ENCODE data around the gene ABCB11.

ABCB11 gene

GRCh38 chr2:169027234-169027633 is 3.9 kb downstream of the ABCB11 start:
- no peak for TF ChIP-seq POLR2A (IDR thresholded peaks at IDR 0.05; ENCODE audit: low read depth, low read length)
- no peak for FAIRE-seq
- no peak for DNase-seq (ENCODE audit: insufficient read length, low spot score)

- TF ChIP-seq POLR2A (IDR thresholded peaks at IDR 0.05; ENCODE audit: low read depth, low read length): no peak
- FAIRE-seq (no peak), DNase-seq (ENCODE audit: insufficient read length, low spot score) (no peak)
These were observed 5.1 kb downstream of the ABCB11 start for GRCh38 chr2:169026056-169026455.

GRCh38 chr2:169023161-169023560 is 8.0 kb downstream of the ABCB11 start:
- FAIRE-seq (no peak), DNase-seq (ENCODE audit: insufficient read length, low spot score) (no peak)
- TF ChIP-seq POLR2A (IDR thresholded peaks at IDR 0.05; ENCODE audit: low read depth, low read length): no peak

GRCh38 chr2:169018390-169018789 is 12.7 kb downstream of the ABCB11 start:
- DNase-seq (ENCODE audit: insufficient read length, low spot score) (no peak), FAIRE-seq (no peak)
- no peak for TF ChIP-seq POLR2A (IDR thresholded peaks at IDR 0.05; ENCODE audit: low read depth, low read length)

- TF ChIP-seq POLR2A (IDR thresholded peaks at IDR 0.05; ENCODE audit: low read depth, low read length): no peak
- FAIRE-seq (no peak), DNase-seq (ENCODE audit: insufficient read length, low spot score) (no peak)
These were observed 15.2 kb downstream of the ABCB11 start for GRCh38 chr2:169015943-169016342.

GRCh38 chr2:169014780-169015179 is 16.3 kb downstream of the ABCB11 start:
- FAIRE-seq (no peak), DNase-seq (ENCODE audit: insufficient read length, low spot score) (no peak)
- no peak for TF ChIP-seq POLR2A (IDR thresholded peaks at IDR 0.05; ENCODE audit: low read depth, low read length)

GRCh38 chr2:169013628-169014026 is 17.5 kb downstream of the ABCB11 start:
- no peak for TF ChIP-seq POLR2A (IDR thresholded peaks at IDR 0.05; ENCODE audit: low read depth, low read length)
- DNase-seq (ENCODE audit: insufficient read length, low spot score) (no peak), FAIRE-seq (no peak)

GRCh38 chr2:169012812-169013627 is 18.1 kb downstream of the ABCB11 start:
- DNase-seq (ENCODE audit: insufficient read length, low spot score) (no peak), FAIRE-seq (no peak)
- no peak for TF ChIP-seq POLR2A (IDR thresholded peaks at IDR 0.05; ENCODE audit: low read depth, low read length)

- FAIRE-seq (peak; percentile 87), DNase-seq (ENCODE audit: insufficient read length, low spot score) (peak; percentile 19)
These were observed 18.8 kb downstream of the ABCB11 start for GRCh38 chr2:169012191-169012792.

- no peak for TF ChIP-seq POLR2A (IDR thresholded peaks at IDR 0.05; ENCODE audit: low read depth, low read length)
- FAIRE-seq: no peak
- no peak for DNase-seq (ENCODE audit: insufficient read length, low spot score)
These were observed 19.4 kb downstream of the ABCB11 start for GRCh38 chr2:169011698-169012097.

- DNase-seq (ENCODE audit: insufficient read length, low spot score) (no peak), FAIRE-seq (no peak)
- no peak for TF ChIP-seq POLR2A (IDR thresholded peaks at IDR 0.05; ENCODE audit: low read depth, low read length)
These were observed 20.3 kb downstream of the ABCB11 start for GRCh38 chr2:169010633-169011460.

GRCh38 chr2:169009865-169010579 is 21.1 kb downstream of the ABCB11 start:
- no peak for FAIRE-seq
- DNase-seq (ENCODE audit: insufficient read length, low spot score): no peak
- no peak for TF ChIP-seq POLR2A (IDR thresholded peaks at IDR 0.05; ENCODE audit: low read depth, low read length)

- no peak for TF ChIP-seq POLR2A (IDR thresholded peaks at IDR 0.05; ENCODE audit: low read depth, low read length)
- DNase-seq (ENCODE audit: insufficient read length, low spot score): no peak
- no peak for FAIRE-seq
These were observed 23.2 kb downstream of the ABCB11 start for GRCh38 chr2:169007941-169008340.

GRCh38 chr2:169007356-169007755 is 23.8 kb downstream of the ABCB11 start:
- no peak for DNase-seq (ENCODE audit: insufficient read length, low spot score)
- no peak for TF ChIP-seq POLR2A (IDR thresholded peaks at IDR 0.05; ENCODE audit: low read depth, low read length)
- FAIRE-seq: no peak

Measured in H54 (cell line).